Body of pancreas (tissue), 4 donors: ENCODE measurements around the gene COMMD10. TPM values are rescaled to one million over a fixed set of nuclear protein-coding genes. Genes with fewer than 3 reads are reported as not detected.

Experiments used
- ATAC-seq: fragments of 150-250 bp; one replicate; pipeline ENCODE4 v1.9.1; 2016
- DNase-seq, 4 donors: peaks; one replicate each; pipeline ENCODE4 v3.0.0-alpha.2; 2019
- H3K27ac ChIP-seq, 4 donors: fragments of 200-600 bp; sonication (generic); 1 replicate in 3 of 4; 2 replicates in 1 of 4; pipeline versions ENCODE4 v1.5.1 to v1.6.1; 2016 to 2019; ENCODE audit warnings: mild to moderate bottlenecking in 1 of 4, mixed read lengths in 1 of 4, moderate library complexity in 1 of 4
- H3K27me3 ChIP-seq, 2 donors: fragments of 200-600 bp; sonication (generic); one replicate each; pipeline ENCODE4 v1.6.0; 2016; ENCODE audit warnings: mild to moderate bottlenecking in 1 of 2
- H3K36me3 ChIP-seq, 2 donors: fragments of 200-600 bp; sonication (generic); replicated peaks in 1 of 2; 2 replicates each; pipeline ENCODE4 v1.5.1; 2016; ENCODE audit warnings: low read depth in 2 of 2; ENCODE audit not compliant: insufficient read depth in 1 of 2
- H3K4me1 ChIP-seq: fragments of 200-600 bp; sonication (generic); one replicate; pipeline ENCODE4 v1.6.0; 2016
- H3K4me3 ChIP-seq, 2 donors: fragments of 200-600 bp; sonication (generic); 1 replicate in 1 of 2; 2 replicates in 1 of 2; pipeline ENCODE4 v1.5.1; 2016 to 2019
- H3K9me3 ChIP-seq, 3 donors: fragments of 200-600 bp; sonication (generic); 1 replicate in 2 of 3; 2 replicates in 1 of 3; pipeline ENCODE4 v1.5.1; 2016
- CTCF ChIP-seq, 7 experiments: fragments of 450-650 bp in 4 of 7; fragments of 200-600 bp in 3 of 7; sonication (generic) in 3 of 7; IDR thresholded peaks; one replicate each; pipeline ENCODE4 v1.5.1; 2016 to 2019; ENCODE audit warnings: antibody characterized with exemption in 7 of 7
- POLR2A ChIP-seq, 3 donors: fragments of 450-650 bp; IDR thresholded peaks; one replicate each; pipeline ENCODE4 v1.6.1; 2016; ENCODE audit warnings: antibody characterized with exemption in 3 of 3, mild to moderate bottlenecking in 2 of 3
- WGBS, 2 donors: methylation state at CpG; one replicate each; pipeline ENCODE4 v1.1.5; 2017; 5-methylcytosine and 5-hydroxymethylcytosine counted together
- intact Hi-C: fragments of 100-400 bp; cut with DNase I; formaldehyde crosslinking; loops from one replicate; pipeline ENCODE4 v1.15.1; 2023
- total RNA-seq, 2 donors: library from RNA; depleted of rRNA; stranded (reverse); fragments of >200 nt; gene quantifications; one replicate each; pipeline ENCODE4 v1.1.0, GENCODE V29; 2016

Gene COMMD10
- total RNA-seq, 2 donors from 2014 or later = 26.5 to 27.0 TPM

- H3K4me3 ChIP-seq = no peak overlapping the region
- ATAC-seq (no peak), DNase-seq (no peak)
- H3K4me1 ChIP-seq = peaks cover 4% of the 10 kb centered on the region
- intact Hi-C loops = no loop called here
- no peaks in the 10 kb centered on the region for H3K27me3 ChIP-seq
- no peak overlapping the region for H3K27ac ChIP-seq
- no peak for TF ChIP-seq CTCF (IDR thresholded peaks at IDR 0.05)
- TF ChIP-seq POLR2A (IDR thresholded peaks at IDR 0.05) = no peak
- H3K36me3 ChIP-seq = no peaks in the 10 kb centered on the region
- H3K9me3 ChIP-seq = no peaks in the 10 kb centered on the region
Observed at GRCh38 chr5:116212225-116212624, 127.4 kb downstream of the COMMD10 start.

GRCh38 chr5:116216246-116216645 lies 131.4 kb downstream of the COMMD10 start:
- intact Hi-C loops = no loop called here
- 94 to 100% methylated on average over 5 of the region's 5 CpGs for WGBS, 2 donors
- Histone ChIP-seq H3K27me3 (no peaks in the 10 kb centered on the region), H3K27ac (no peak overlapping the region), H3K4me3 (no peak overlapping the region), H3K4me1 (peaks cover 4% of the 10 kb centered on the region), H3K9me3 (no peaks in the 10 kb centered on the region), H3K36me3 (no peaks in the 10 kb centered on the region)
- DNase-seq = no peak
- ATAC-seq = no peak
- TF ChIP-seq POLR2A (IDR thresholded peaks at IDR 0.05) (no peak), CTCF (IDR thresholded peaks at IDR 0.05) (no peak)

GRCh38 chr5:116225281-116225922 lies 140.6 kb downstream of the COMMD10 start:
- no peaks in the 10 kb centered on the region for H3K4me1 ChIP-seq
- no peak overlapping the region for H3K27ac ChIP-seq
- no peaks in the 10 kb centered on the region for H3K27me3 ChIP-seq
- H3K4me3 ChIP-seq = no peak overlapping the region
- H3K9me3 ChIP-seq = no peaks in the 10 kb centered on the region
- DNase-seq = no peak
- intact Hi-C loops = no loop called here
- ATAC-seq = no peak
- no peaks in the 10 kb centered on the region for H3K36me3 ChIP-seq
- no peak for TF ChIP-seq POLR2A (IDR thresholded peaks at IDR 0.05)
- no peak for TF ChIP-seq CTCF (IDR thresholded peaks at IDR 0.05)

GRCh38 chr5:116229131-116229689 lies 144.4 kb downstream of the COMMD10 start:
- Histone ChIP-seq H3K4me1 (no peaks in the 10 kb centered on the region), H3K27me3 (no peaks in the 10 kb centered on the region), H3K27ac (no peak overlapping the region), H3K9me3 (no peaks in the 10 kb centered on the region), H3K36me3 (no peaks in the 10 kb centered on the region), H3K4me3 (no peak overlapping the region)
- TF ChIP-seq CTCF (IDR thresholded peaks at IDR 0.05) (no peak), POLR2A (IDR thresholded peaks at IDR 0.05) (no peak)
- 29 to 36% methylated on average over 3 of the region's 3 CpGs for WGBS, 2 donors
- DNase-seq (no peak), ATAC-seq (no peak)
- intact Hi-C loops = no loop called here

GRCh38 chr5:116231288-116231687 lies 146.5 kb downstream of the COMMD10 start:
- WGBS, 2 donors = 78 to 88% methylated on average over 2 of the region's 2 CpGs
- no peak for DNase-seq
- intact Hi-C loops = no loop called here
- Histone ChIP-seq H3K36me3 (no peaks in the 10 kb centered on the region), H3K4me1 (no peaks in the 10 kb centered on the region), H3K27me3 (no peaks in the 10 kb centered on the region), H3K27ac (no peak overlapping the region), H3K4me3 (no peak overlapping the region), H3K9me3 (no peaks in the 10 kb centered on the region)
- no peak for TF ChIP-seq POLR2A (IDR thresholded peaks at IDR 0.05)
- TF ChIP-seq CTCF (IDR thresholded peaks at IDR 0.05) = no peak
- no peak for ATAC-seq
